ENCODE results near the gene P3H2.

Gene P3H2

DNA sequence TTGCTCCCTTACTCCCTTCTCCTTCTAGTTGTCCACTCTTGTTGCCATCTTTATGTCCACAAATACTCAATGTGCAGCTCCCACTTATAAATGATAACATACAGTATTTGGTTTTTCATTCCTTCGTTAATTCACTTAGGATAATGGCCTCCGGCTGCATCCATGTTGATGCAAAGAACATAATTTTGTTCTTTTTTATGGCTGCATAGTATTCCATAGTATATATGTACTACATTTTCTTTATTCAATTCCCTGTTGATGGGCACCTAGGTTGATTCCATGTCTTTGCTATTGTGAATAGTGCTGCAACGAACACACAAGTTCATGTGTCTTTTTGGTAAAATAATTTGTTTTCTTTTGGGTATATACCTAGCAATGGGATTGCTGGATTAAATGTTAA, 21.3 kb upstream of the P3H2 start:
- POLR2A ChIA-PET: interaction anchor here (0.7 kb wide), 1 partner anchor 105 kb away, joined by 6 read pairs; no protein-coding TSS in a partner anchor
- TF ChIP-seq, protein P1, sequence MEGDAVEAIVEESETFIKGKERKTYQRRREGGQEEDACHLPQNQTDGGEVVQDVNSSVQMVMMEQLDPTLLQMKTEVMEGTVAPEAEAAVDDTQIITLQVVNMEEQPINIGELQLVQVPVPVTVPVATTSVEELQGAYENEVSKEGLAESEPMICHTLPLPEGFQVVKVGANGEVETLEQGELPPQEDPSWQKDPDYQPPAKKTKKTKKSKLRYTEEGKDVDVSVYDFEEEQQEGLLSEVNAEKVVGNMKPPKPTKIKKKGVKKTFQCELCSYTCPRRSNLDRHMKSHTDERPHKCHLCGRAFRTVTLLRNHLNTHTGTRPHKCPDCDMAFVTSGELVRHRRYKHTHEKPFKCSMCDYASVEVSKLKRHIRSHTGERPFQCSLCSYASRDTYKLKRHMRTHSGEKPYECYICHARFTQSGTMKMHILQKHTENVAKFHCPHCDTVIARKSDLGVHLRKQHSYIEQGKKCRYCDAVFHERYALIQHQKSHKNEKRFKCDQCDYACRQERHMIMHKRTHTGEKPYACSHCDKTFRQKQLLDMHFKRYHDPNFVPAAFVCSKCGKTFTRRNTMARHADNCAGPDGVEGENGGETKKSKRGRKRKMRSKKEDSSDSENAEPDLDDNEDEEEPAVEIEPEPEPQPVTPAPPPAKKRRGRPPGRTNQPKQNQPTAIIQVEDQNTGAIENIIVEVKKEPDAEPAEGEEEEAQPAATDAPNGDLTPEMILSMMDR (IDR thresholded peaks at IDR 0.05; ENCODE audit: control extremely low read depth, extremely low read depth, low read depth, missing control alignments): no peak
- no peak for DNase-seq (ENCODE audit: extremely low spot score)
- CTCF ChIA-PET: interaction anchor here (1.5 to 1.7 kb wide), 2 partner anchors 13 to 36 kb away, joined by 4 read pairs; no protein-coding TSS in a partner anchor

DNA sequence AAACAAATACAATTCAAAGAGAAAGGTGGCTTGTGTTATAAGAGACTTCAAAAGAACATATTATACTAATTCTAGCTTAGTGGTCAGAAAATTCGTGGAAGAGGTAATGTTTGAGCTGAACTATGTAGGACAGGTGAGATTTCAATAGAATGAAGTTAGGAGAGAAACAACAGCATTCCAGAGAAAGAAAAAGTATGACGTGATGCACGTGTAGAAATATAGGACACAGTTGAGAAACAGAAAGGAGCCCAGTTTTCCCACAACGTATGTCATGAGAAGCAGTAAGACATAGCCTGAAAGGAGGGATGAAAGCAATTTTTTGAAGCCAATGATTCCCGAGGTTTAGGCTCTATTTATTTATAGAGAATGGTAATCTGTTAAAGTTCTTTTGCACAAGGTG, 18.7 kb upstream of the P3H2 start:
- POLR2A ChIA-PET: no interaction called here
- no peak for DNase-seq (ENCODE audit: extremely low spot score)
- TF ChIP-seq, protein P1 (IDR thresholded peaks at IDR 0.05; ENCODE audit: control extremely low read depth, extremely low read depth, low read depth, missing control alignments): no peak
- CTCF ChIA-PET: interaction anchor here (0.9 to 1.5 kb wide), 3 partner anchors 10 to 25 kb away, joined by 3 to 4 read pairs (median 3); no protein-coding TSS in a partner anchor

DNA sequence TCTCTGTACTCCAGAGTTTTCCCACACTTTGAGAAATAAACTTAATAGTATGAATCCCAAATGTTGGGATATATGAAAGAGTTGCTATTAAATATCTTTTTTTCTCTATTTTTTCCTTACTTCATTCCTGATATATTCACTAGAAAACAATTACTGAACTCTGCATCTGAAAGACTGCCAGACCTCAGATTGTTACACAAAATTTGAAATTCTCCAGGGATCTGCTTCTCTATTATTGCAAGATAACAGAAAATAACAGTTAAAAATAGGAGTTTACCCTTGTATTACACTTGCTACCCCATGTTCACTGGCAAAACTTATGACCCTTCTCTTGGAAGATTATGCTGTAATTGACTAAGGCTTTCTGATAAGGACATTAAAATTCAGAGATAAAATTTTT, 11.7 kb upstream of the P3H2 start:
- DNase-seq (ENCODE audit: extremely low spot score): no peak
- ChIA-PET CTCF (no interaction called here), POLR2A (no interaction called here)
- TF ChIP-seq, protein P1 (IDR thresholded peaks at IDR 0.05; ENCODE audit: control extremely low read depth, extremely low read depth, low read depth, missing control alignments): no peak

DNA sequence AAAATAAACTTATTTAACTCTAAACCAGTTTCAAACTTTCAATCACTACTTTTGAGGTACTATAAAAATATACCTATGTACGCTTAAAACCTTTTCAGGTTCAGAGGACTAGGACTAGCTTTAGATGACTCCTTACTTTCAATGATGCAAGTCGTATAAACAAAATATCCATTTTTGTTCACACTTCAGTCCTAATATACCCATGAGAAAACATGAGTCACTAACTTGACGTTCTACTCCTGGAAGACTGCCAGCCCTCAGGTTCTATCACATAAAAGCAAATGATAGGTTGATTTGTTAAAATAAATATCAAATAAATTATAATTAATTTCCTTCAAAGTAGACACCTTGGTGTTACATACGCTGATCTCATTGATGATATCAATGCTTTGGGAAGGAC, 10.6 kb upstream of the P3H2 start:
- POLR2A ChIA-PET: no interaction called here
- CTCF ChIA-PET: no interaction called here
- DNase-seq (ENCODE audit: extremely low spot score): no peak
- TF ChIP-seq, protein P1 (IDR thresholded peaks at IDR 0.05; ENCODE audit: control extremely low read depth, extremely low read depth, low read depth, missing control alignments): no peak

DNA sequence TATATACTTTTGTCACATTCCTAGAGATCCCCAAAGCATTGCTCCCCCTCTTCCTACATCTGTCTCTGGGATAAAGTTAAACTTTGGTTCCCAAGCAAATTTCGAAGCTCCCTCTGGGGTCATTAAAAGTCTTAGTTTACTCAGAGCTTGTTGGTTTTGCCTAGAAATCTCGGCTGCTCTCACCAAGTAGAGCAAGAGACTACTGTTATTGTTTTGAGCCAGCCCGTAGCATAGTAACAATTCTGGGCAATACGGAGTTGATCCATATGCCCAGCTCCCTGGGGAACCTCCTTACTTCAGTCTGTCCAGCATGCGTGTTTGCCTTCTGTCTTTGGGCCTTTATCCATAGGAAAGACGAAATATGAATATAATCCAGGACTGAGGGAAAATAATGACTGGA, 10.0 kb upstream of the P3H2 start:
- POLR2A ChIA-PET: no interaction called here
- DNase-seq (ENCODE audit: extremely low spot score): no peak
- CTCF ChIA-PET: interaction anchor here (1.0 kb wide), 1 partner anchor 9 kb away, joined by 3 read pairs; no protein-coding TSS in a partner anchor
- TF ChIP-seq, protein P1 (IDR thresholded peaks at IDR 0.05; ENCODE audit: control extremely low read depth, extremely low read depth, low read depth, missing control alignments): no peak

DNA sequence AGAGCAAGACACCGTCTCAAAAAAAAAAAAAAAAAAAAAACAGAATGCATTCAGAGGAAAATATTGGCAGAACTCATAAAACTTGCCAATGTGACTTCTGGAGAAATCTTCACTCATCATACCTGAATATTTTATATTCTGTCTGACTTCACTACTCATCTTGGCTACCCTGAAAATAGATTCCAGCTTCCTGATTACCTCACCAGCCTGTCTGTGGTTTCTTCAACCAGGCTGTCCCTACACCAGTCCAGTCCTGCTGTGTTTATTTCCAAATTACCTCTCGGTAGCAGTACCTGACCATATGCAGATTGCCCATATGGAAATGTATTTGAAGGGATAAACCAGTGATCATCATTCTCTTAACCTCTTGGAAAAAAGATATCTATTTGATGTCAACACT, 9.3 kb upstream of the P3H2 start:
- TF ChIP-seq, protein P1 (IDR thresholded peaks at IDR 0.05; ENCODE audit: control extremely low read depth, extremely low read depth, low read depth, missing control alignments): no peak
- CTCF ChIA-PET: interaction anchor here (1.0 to 1.1 kb wide), 2 partner anchors 8 to 9 kb away, joined by 3 read pairs; no protein-coding TSS in a partner anchor
- POLR2A ChIA-PET: no interaction called here
- no peak for DNase-seq (ENCODE audit: extremely low spot score)
